ENCODE data around the gene ETV6.
A peak's percentile ranks its signal among the peaks of the same experiment; 100 is the strongest.

ETV6 gene

DNA sequence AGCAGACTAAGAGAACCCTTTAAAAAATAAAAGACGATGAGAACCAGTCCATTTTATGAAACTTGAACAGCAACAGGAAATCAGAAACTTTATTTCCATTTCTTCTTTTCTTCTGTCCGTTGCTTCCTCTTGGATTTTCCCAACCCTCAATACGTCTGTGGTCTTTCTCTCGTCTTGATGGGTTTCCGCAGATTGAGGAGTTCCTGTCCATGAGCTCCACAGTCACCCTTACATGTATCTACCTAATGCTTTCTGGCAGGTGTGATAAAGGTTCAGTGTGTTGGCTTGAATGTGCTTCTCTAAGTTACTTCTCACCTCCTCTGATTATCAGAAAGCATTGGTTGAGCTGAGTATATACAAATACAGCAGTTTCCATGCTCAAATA is 110.0 kb downstream of the ETV6 start:
- no peak for DNase-seq
- H3K36me3 Mint-ChIP-seq (ENCODE audit: low read depth): peaks cover 77% of the 10 kb centered on the region
- H3K4me3 Mint-ChIP-seq: no peak overlapping the region
- H3K4me1 Mint-ChIP-seq (ENCODE audit: low read depth): peaks cover 64% of the 10 kb centered on the region
- no peak overlapping the region for H3K27ac Mint-ChIP-seq
- no peaks in the 10 kb centered on the region for H3K27me3 Mint-ChIP-seq
- no peaks in the 10 kb centered on the region for H3K9me3 Mint-ChIP-seq

DNA sequence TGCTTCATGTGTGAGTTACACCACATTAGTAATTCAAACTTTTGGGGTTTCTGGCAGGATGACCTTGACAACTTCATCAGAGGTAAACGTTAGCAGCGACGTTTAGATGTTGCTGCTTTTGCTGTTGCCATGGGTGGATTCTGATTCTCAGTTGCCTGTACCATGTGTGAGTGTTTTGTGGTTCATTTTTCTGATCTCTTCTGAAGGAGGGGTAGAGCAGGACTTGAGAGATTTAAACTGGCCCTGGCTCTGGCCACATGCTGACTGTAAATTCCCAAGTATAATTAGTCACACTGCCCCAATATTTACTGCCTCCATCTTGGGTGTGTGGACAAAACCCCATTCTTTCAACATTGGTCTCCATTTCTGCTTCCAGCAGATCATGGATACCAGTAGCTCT is 110.4 kb downstream of the ETV6 start:
- Mint-ChIP-seq H3K4me3 (no peak overlapping the region), H3K9me3 (no peaks in the 10 kb centered on the region), H3K36me3 (ENCODE audit: low read depth) (peaks cover 74% of the 10 kb centered on the region), H3K27me3 (no peaks in the 10 kb centered on the region), H3K27ac (peak overlapping the region; percentile 35), H3K4me1 (ENCODE audit: low read depth) (peaks cover 68% of the 10 kb centered on the region)
- DNase-seq: no peak

DNA sequence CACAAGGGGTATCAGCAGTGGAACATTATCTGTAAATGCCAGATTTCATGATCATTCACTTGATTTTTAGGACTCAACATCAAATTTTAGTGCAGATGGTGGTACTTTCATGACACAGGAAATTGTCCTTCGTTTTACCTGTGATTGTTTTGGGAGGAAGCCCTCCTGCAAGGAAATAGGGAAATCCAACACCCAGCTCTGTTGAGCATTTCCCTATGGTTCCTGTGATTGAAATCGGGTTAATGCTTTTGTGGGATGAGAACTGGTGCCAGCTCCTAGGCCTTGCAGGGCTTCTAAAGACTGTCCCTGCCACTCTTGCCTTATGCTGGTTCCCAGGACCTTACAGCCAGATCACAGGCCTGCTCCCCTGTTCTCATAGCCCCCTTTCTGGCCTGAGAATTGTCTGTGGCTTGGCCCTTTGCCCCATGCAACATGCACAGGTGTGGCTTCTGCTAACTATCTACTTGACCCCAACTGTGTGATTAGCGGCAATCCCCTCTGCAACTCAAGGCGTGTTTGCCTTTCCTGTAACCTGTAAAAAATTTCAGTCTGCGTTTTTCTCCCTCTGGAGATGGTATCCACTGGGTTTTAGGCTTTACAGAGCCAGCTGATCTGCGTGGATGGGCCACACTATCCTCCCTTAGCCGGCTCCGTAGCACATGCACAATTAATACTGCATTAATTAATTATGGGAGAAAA is 112.5 kb downstream of the ETV6 start:
- Mint-ChIP-seq H3K27ac (peak overlapping the region; percentile 90), H3K4me3 (no peak overlapping the region), H3K9me3 (no peaks in the 10 kb centered on the region), H3K36me3 (ENCODE audit: low read depth) (peaks cover 63% of the 10 kb centered on the region), H3K4me1 (ENCODE audit: low read depth) (peaks cover 84% of the 10 kb centered on the region), H3K27me3 (no peaks in the 10 kb centered on the region)
- no peak for DNase-seq

DNA sequence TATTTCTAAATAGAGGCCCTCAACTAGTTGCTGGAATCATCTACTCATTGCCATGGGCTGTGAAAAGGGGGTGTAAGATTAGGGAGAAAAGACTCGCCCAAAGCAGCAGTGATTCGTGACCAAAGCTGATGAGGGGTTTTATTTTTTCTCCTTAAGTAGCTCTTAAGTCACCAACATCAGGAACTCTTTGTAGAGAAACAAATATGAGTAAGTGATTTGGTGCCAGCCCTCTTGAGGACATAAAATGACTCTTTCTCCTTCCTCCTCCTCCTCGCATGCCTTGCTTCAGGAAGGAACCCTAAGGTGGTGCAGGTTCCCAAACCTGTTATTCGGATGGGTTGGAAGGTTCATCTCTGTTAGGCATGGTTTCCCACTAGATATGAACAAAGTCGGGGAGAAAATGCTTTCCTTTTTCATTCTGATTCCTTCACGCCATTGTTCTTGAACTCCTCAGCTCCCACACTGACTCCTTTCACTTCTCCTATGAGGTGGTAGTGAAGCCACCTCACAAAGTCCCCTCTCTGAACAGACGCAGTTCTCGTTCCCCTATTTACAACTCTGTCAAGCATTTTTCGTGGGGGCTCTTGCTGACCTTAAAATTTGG is 113.4 kb downstream of the ETV6 start:
- Mint-ChIP-seq H3K9me3 (no peaks in the 10 kb centered on the region), H3K4me1 (ENCODE audit: low read depth) (peaks cover 92% of the 10 kb centered on the region), H3K4me3 (peak overlapping the region; percentile 10), H3K27ac (peak overlapping the region; percentile 90), H3K27me3 (no peaks in the 10 kb centered on the region), H3K36me3 (ENCODE audit: low read depth) (peaks cover 62% of the 10 kb centered on the region)
- DNase-seq: no peak

DNA sequence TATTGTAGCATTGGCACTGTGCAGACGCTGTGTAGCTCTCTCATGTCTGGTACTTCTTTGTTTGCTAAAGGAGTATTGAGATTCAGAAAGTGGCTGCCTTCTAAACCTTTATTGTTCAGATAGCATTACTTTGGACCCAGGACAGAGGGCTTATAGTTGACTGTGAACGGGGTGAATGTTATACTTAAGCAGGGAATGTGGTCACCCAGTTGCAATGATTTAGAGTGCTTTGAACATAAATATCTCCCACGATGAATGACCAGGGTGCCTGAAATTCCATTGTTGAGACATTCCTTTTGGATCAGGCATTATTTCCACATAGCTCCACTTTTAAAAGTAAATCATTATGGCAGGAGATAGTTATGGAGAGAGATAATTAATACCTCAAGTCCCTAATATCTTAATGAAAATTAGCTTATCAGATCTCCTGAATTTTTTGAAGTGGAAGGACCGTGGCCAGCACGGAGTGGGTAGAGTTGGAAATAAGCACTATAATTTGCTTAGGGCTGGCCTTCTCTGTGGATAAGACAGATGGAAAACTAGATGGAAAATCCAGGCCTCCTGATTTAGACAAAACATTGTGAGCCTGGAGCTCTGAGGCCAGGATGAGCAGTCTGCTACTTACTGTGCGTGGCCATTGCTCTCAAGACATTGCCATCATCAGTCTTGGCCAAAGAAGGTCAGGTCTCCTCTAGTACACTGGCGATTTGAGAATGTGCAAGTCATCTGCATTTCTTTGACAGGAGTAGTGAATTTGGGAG is 114.5 kb downstream of the ETV6 start:
- no peak overlapping the region for H3K4me3 Mint-ChIP-seq
- DNase-seq: no peak
- H3K36me3 Mint-ChIP-seq (ENCODE audit: low read depth): peaks cover 66% of the 10 kb centered on the region
- H3K4me1 Mint-ChIP-seq (ENCODE audit: low read depth): peaks cover 97% of the 10 kb centered on the region
- H3K27ac Mint-ChIP-seq: peak overlapping the region; percentile 94
- no peaks in the 10 kb centered on the region for H3K9me3 Mint-ChIP-seq
- no peaks in the 10 kb centered on the region for H3K27me3 Mint-ChIP-seq

DNA sequence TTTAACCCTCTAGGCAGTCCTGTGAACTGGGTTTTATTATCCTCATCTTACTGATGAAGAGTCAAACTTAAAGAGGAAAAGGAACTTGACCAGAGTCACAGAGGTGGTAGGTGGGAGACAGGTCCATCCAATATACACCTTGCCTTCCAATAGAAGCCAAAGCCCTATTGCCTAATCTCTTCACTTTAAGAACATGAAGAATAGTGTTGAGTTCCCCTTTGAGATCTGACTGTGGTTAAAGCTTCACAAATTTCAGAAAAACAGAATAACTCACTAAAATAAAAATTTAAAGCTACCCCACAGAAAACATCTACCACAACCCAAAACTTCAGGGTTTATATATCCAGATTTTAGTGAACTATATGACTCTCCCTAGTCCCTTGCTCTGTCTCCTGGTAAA is 115.4 kb downstream of the ETV6 start:
- DNase-seq: no peak
- H3K36me3 Mint-ChIP-seq (ENCODE audit: low read depth): peaks cover 72% of the 10 kb centered on the region
- no peaks in the 10 kb centered on the region for H3K27me3 Mint-ChIP-seq
- H3K27ac Mint-ChIP-seq: peak overlapping the region; percentile 94
- no peaks in the 10 kb centered on the region for H3K9me3 Mint-ChIP-seq
- peak overlapping the region; percentile 38 for H3K4me3 Mint-ChIP-seq
- H3K4me1 Mint-ChIP-seq (ENCODE audit: low read depth): peaks cover 98% of the 10 kb centered on the region

DNA sequence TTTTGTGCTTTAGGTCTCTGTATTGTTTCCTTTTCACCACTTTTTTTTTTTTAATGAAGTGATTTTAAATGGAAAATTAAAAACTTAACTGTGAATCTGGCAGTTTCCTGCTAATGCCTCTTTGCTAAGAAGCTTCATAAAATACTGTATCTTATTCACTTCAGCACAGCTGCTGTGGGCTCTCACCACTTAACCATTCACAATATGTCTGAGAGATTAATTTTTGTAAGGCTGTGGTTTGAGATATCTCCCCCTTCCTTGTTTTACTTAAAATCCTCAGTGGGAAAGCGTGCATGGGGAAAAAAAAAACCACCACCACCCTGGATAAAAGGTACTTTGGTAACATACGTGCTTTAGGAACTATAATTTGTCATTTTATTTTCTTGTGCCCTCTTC is 115.9 kb downstream of the ETV6 start:
- no peaks in the 10 kb centered on the region for H3K9me3 Mint-ChIP-seq
- H3K36me3 Mint-ChIP-seq (ENCODE audit: low read depth): peaks cover 72% of the 10 kb centered on the region
- H3K27me3 Mint-ChIP-seq: no peaks in the 10 kb centered on the region
- peaks cover 98% of the 10 kb centered on the region for H3K4me1 Mint-ChIP-seq (ENCODE audit: low read depth)
- H3K27ac Mint-ChIP-seq: peak overlapping the region; percentile 94
- H3K4me3 Mint-ChIP-seq: peak overlapping the region; percentile 60
- no peak for DNase-seq

DNA sequence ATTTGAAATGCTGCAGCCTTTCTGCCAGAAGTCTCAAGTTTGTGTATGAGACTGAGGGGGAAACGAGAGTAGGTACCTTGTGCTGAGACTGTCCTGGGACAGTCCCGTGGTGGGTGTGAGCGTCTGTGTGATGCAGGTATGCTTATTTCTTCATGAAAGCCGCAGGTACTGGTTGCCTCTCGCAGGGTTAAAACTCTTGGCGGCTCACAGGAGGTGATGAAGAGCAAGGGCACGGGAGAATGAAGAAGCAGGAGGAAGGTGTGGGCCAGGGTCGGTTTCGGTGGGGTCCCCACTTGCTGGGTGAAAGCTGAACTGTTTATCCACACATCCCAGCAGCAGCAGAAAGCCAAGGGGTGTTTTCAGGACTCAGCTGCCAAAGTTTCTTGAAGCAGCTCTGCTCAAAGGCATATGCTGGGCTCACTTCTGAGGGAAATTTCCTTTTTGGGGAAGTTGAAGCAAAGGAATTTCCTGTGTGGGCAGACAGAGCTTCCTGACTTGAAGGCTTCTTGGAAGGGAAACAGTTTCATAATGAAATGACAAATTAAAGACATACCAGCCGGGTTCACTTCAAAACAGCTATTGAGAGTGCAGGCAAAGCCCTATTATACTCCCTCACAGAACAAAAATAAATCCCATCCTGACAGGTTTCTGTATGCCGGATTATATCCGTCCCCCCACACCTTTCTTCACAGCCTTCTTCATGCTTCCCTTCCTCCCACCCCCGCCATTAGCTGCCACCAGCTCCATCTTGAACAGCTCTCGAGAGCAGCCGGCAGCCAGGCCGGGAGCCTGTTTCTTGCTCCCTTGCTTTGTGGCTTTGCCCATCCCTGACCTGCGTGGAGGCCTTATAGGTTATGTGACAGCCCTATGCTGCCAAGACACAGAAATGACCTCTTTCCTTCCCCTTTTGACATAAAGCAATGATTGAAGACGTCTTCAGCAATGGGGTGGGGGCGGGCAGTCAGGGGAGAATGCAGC is 116.6 kb downstream of the ETV6 start:
- H3K4me1 Mint-ChIP-seq (ENCODE audit: low read depth): peaks cover 100% of the 10 kb centered on the region
- H3K27ac Mint-ChIP-seq: peak overlapping the region; percentile 94
- H3K36me3 Mint-ChIP-seq (ENCODE audit: low read depth): peaks cover 72% of the 10 kb centered on the region

DNA sequence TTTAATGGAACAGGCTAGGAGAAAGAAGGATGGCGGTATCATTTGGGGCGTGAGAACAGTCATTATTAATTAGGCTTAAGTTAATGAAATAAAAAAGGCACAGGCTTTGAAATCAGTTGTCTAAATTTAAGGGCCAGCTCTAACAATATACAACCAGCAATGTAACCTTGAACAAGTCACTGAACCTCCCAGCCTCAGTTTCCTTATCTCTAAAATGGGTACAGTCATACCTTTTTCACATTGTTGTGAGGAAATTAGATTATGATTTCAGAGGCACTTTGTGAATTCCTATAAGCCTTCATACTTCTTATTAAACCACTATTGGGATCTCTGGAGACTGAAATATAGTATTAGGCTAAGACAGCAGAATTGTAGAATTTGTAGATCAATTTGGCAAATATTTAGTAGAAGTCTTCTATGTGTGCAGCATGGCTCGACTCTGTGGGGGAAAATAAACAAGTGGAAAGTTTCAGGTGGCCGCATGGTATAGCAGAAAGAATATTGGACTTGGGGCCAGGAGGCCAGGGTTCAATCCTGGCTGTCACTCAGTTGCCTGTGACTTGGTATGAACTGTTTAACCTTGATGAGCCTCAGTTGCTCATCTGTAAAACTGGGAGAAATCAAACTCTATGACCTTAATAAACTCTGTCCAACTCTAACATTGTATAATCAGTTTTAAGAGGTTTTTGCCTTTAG is 117.7 kb downstream of the ETV6 start:
- H3K9me3 Mint-ChIP-seq: no peaks in the 10 kb centered on the region
- DNase-seq: no peak

More for the DNA sequence above, 116.6 kb downstream of the ETV6 start:
- Mint-ChIP-seq H3K4me3 (peak overlapping the region; percentile 60), H3K9me3 (no peaks in the 10 kb centered on the region), H3K27me3 (no peaks in the 10 kb centered on the region)
- peak; percentile 79 for DNase-seq

DNA sequence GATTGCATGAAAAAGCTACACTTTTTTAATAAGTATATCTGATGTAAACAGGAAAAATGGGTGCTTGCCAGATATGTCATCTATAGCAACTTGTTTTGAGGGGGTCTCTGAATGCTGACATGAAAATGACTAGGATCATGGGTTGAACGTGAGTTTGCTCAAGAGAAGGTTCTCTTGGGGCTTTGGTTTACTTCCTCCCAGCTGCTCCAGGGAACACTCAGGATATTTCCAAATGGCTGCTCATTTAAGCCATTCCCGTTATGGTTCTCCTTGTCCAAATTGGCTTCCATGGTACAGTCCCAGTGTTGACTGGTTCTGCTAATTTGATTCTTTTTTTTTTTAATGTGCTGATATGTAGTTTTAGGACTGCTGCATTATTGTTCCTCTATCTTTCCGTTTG is 118.3 kb downstream of the ETV6 start:
- no peaks in the 10 kb centered on the region for H3K27me3 Mint-ChIP-seq
- H3K9me3 Mint-ChIP-seq: no peaks in the 10 kb centered on the region
- H3K4me3 Mint-ChIP-seq: no peak overlapping the region
- peak overlapping the region; percentile 62 for H3K27ac Mint-ChIP-seq
- H3K36me3 Mint-ChIP-seq (ENCODE audit: low read depth): peaks cover 72% of the 10 kb centered on the region
- H3K4me1 Mint-ChIP-seq (ENCODE audit: low read depth): peaks cover 99% of the 10 kb centered on the region
- DNase-seq: no peak

More for the DNA sequence above, 117.7 kb downstream of the ETV6 start:
- peak overlapping the region; percentile 94 for H3K27ac Mint-ChIP-seq
- H3K27me3 Mint-ChIP-seq: no peaks in the 10 kb centered on the region
- peak overlapping the region; percentile 60 for H3K4me3 Mint-ChIP-seq
- peaks cover 100% of the 10 kb centered on the region for H3K4me1 Mint-ChIP-seq (ENCODE audit: low read depth)
- peaks cover 68% of the 10 kb centered on the region for H3K36me3 Mint-ChIP-seq (ENCODE audit: low read depth)

DNA sequence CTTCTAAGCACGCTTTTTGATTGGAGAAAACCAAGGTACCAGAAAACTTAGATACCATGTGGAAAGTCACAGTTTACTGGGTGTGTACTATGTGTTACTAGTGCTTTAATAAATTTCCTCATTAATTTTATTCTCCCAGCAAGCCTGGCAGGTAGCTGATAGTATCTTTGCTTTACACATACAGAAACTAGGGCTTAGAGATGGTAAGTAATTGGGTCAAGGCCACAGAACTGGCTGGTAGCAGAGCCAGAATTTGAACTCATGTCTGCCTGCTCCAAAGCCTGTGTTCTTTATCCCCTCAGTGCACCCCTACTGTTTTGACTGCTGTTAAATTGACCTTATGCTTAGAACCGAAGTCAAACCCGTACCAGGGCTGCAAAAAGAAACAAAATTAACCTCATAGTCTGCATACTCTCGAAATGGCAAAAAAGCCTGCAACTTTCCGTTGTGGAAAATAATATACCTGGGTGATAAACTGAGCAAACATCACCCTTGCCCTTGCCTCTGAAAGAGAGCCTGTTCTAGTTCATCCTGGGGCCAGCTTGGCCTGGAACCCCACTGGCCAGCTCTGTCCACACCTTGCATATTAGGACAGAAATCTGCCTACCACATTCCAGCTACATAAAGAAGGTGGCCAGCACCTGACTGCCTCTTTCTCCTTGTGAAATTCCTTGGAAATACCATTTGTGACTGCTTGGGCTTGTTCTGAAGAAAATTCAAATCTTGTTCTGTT is 118.9 kb downstream of the ETV6 start:
- Mint-ChIP-seq H3K27me3 (no peaks in the 10 kb centered on the region), H3K27ac (peak overlapping the region; percentile 62), H3K36me3 (ENCODE audit: low read depth) (peaks cover 69% of the 10 kb centered on the region), H3K4me3 (no peak overlapping the region), H3K9me3 (no peaks in the 10 kb centered on the region), H3K4me1 (ENCODE audit: low read depth) (peaks cover 97% of the 10 kb centered on the region)
- DNase-seq: no peak

DNA sequence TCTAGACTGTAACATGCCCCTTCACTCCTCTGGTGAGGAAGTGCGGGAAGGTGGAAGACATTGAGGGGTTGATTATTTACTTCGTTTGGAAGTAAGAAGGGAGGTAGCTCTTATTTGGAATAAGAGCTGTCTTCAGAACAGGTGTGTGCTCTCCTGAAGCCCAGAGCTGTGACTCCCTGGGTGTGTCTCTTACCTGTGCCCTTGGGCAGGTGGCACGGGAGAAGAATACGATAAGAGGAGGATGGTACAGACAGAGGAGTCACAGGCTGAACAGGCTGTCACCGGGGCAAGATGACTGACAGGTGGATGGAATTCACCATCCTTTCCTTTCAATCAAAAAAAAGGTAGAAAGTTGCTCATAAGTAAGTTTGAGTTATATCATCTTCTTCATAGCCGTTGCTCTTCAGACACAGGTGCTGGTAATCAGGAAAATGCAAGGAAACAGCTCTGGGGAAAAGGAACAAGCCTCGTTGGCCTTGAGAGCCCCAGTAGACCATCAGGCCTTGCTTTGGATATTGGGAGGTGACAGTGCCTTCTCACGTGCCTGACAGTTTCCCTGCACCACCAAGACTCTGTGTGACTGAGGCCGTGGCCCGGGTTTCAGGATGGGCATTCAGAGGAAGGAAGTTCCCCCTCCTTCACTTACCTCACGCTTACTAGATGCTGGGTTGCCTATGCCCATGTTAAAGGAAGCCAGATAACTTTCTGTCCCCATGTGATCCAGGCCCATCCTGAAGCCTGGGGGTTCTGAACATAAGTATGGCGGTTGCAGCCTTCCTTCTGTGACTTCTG is 120.4 kb downstream of the ETV6 start:
- Mint-ChIP-seq H3K4me3 (no peak overlapping the region), H3K36me3 (ENCODE audit: low read depth) (peaks cover 70% of the 10 kb centered on the region), H3K4me1 (ENCODE audit: low read depth) (peaks cover 97% of the 10 kb centered on the region), H3K27me3 (no peaks in the 10 kb centered on the region), H3K27ac (peak overlapping the region; percentile 48), H3K9me3 (no peaks in the 10 kb centered on the region)
- no peak for DNase-seq
